HG03097 (cell line): Measurements from ENCODE around the gene TGM1.

ENCODE experiments used
- ATAC-seq: cut with Tn5 transposase; IDR thresholded peaks from one replicate; pipeline ENCODE4 v1.9.1; 2021; ENCODE audit not compliant: unreplicated experiment, low FRiP score

The TGM1 gene

DNA sequence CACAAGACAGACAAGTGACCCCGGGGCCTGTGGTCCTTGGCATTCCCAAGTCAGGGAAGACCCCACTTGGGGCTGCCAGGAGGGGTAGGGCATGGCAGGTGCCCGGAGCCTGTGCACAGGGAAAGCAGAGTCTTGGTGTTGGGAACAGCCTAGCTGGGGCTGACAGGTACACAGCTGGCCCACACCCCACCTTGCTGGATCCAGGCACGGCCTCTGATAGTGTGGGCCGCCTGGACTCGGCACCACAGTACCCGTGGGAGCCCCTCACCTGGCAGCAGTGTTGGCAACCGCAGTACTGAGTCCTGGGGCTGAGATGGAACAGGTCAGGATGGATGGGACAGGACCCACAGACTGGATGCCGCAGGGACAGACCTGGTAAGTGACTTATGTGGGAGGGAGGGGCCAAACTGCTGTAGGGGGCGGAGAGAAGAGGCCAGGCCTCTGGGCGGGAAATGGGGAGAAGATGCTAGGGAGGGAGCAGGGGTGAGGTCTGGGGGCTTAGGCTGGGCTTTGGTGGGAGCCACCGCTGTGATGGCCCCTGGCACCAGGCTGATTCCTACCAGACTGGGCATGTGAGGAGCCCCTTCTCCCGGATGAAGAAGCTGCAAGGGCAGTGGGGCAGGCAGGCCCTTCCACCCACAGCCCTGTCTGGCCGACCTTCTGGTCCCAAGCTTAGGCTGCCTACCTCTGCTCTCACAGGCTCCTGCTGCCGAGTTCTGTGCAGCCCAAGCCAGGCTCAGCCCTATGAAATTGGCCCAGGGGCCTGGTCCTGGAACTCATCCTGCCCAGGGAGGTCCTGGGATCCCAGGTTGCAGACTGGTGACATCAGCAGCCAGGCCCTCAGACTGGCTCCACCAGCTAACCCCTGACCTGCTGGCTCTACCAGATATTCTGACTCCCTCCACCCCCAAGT is at the start of gene TGM1:
Gene TGM1 (minus strand): TSS at position 357 of the 913 bp plus-strand sequence. CDS start 825 bp downstream, outside the sequence.
- no peak for ATAC-seq

DNA sequence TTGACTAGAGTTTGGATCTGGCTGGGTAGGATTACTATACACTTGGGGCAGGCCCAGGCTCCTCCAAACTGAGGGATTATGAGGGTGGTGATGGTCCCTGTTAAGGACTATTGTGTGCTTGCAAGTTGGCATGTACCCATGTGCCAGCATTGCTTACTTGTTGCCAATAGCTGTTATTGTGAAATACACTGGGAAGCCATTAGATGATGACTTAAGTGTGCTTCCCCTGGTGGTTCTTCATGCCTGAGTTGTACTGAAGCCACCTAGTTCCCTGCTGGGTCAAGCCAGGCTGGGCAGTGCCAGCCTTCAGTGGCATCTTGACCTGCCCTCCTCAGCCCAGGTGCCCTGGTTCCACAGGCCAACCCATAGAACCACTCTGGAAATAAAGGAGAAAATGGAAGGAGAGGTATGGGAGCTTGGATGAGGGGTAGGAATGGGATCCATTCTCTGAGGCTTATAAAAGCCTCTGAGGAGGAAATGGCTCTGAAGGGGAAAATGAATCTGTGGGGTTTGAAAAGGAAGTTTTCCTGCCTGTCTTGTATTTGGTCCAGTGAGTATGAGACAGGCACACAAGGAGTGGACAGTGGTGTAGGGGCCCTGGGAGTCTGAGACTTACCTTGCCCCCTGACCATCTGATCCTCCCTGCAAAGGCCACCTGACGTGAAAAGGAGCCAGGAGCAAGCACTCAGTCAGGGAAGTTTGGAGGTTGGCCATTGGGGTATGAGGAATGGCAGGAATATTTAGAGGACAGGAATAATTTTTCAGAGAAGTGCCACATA is 49.0 kb upstream of the TGM1 start:
- no peak for ATAC-seq

DNA sequence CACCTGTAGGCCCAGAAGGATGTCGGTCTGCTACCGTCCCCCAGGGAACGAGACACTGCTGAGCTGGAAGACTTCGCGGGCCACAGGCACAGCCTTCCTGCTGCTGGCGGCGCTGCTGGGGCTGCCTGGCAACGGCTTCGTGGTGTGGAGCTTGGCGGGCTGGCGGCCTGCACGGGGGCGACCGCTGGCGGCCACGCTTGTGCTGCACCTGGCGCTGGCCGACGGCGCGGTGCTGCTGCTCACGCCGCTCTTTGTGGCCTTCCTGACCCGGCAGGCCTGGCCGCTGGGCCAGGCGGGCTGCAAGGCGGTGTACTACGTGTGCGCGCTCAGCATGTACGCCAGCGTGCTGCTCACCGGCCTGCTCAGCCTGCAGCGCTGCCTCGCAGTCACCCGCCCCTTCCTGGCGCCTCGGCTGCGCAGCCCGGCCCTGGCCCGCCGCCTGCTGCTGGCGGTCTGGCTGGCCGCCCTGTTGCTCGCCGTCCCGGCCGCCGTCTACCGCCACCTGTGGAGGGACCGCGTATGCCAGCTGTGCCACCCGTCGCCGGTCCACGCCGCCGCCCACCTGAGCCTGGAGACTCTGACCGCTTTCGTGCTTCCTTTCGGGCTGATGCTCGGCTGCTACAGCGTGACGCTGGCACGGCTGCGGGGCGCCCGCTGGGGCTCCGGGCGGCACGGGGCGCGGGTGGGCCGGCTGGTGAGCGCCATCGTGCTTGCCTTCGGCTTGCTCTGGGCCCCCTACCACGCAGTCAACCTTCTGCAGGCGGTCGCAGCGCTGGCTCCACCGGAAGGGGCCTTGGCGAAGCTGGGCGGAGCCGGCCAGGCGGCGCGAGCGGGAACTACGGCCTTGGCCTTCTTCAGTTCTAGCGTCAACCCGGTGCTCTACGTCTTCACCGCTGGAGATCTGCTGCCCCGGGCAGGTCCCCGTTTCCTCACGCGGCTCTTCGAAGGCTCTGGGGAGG is 47.9 kb upstream of the TGM1 start, which contains the start of gene LTB4R:
Gene LTB4R (plus strand): TSS at position 857 of the 959 bp plus-strand sequence. CDS start 4,150 bp downstream, outside the sequence.
- peak; percentile 51 for ATAC-seq

DNA sequence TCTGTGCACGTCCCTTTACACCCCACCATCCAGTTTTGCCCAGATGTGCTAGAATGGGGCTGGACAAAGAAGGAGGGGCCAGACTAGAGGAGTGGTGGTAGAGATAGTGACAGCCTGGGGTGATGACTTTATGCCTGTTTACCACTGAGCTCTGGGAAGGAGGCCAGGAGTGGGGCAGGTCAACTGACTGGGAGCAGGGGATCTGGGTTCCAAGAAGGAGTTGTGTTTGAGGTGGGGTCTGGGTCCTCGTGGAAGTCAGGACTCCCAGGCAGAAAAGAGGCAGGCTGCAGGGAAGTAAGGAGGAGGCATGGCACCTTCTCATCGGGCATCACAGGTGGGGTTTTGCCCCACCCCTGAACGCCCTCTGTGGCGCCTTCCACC is 47.3 kb upstream of the TGM1 start:
- no peak for ATAC-seq

DNA sequence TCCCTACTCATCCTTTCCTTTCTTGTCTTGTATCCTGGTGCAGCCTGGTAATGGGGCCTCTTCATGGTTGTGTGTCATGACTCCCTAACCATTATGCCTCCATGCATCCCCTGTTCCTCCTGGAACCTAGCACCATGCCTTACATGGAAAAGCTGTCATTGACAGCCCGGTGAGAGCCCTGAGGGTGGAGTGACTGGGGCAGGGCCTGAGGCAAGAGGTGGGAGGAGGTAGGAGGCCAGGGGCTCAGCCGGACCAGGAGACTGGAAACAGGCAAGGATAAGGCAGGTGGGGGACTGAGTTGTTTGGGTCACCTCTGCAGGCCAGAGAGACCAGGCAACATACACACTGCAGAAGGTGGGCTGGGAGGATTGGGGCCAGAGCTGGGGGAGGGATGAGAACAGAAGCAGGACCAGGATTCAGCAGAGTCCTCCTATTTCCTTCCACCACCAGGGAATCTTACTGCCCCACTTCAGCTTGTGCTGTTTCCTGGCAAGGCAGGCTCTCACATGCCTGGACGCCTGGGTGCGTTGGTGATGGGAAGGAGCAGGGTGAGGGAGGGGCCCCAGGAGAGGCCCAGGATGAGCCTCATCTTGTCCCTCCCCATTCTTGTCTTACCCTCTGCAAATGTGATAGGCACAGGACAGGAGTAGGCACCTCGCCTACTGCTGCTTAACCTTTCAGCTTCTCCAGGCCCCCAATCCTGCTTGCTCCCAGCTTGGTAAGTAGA is 46.7 kb upstream of the TGM1 start, which contains the start of gene LTB4R2:
Gene LTB4R2 (plus strand): TSS at position 603 of the 727 bp plus-strand sequence. CDS start 525 bp downstream, outside the sequence.
- ATAC-seq: no peak

DNA sequence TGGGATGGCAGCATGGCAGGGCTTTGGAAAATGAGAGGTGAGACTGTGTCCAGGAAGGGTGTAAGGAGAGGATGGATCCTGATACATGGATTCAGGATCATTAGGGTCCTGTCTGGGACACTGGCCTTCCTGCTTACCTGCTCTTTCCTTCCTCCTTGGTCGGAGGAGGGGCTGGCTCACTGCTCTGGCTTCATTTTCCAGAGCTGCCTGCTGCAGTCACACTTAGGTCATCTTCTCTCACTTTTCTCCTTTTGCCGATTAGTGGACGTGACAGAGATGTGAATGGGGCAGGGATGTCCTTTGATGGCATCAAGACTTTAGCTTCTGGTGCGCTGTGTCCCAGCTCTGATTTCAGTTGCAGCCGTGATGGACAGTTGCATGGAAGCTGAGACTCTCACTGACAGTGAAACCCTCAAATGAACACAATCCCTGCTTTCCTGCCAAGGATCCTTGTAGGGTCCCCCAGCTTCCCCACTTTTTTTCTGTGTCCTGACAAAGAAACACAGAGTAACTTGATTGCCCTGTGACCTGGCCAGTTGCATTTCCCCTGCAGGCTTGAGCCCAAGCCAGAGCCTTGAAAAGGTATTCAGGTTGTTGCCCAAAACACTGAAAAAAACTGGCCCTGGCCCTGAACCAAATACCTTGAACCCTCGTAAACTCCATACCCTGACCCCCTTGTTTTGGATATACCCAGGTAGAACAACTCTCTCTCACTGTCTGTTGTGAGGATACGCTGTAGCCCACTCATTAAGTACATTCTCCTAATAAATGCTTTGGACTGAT is 45.6 kb upstream of the TGM1 start:
- ATAC-seq: no peak

DNA sequence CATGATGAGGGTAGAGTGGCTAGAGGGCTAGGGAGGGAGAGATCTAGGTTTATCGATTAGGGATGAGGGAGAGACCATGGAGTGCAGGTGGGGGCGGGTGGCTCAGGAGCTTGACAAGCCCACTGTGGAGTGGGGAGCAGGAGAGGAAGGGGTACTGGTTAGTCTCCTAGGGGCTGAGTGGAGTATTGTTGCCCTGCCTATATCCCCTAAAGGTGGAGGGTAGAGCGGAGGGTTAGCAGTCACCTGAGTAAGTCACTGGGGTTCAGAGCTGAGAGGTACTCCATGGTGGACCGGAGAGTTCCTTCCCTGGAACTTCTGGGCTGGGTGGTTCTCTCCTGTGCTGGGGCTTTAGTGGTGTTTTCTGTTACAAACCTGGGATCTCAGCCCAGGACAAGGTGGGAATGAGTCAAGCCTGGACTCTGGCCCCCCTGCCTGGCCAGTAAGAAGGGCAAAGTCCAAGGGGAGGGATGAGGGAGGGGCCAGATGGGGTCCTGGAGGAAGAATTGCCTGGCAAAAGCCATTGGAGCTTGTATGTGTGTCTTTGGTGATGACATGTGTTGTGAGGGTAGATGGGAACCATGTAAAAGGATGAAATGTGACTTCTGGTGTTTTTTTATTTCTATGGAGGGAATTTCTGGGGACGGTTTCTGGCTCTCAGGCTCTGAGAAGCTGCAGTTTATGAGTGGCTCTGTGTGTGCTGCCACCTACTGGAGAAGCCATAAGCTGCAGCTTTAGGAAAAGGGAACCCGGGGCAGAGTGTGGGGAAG is 44.8 kb upstream of the TGM1 start, which contains the start of gene CIDEB:
Gene CIDEB (minus strand): TSS at position 403 of the 767 bp plus-strand sequence. CDS start 119 bp downstream, at position 284.
- ATAC-seq: no peak

DNA sequence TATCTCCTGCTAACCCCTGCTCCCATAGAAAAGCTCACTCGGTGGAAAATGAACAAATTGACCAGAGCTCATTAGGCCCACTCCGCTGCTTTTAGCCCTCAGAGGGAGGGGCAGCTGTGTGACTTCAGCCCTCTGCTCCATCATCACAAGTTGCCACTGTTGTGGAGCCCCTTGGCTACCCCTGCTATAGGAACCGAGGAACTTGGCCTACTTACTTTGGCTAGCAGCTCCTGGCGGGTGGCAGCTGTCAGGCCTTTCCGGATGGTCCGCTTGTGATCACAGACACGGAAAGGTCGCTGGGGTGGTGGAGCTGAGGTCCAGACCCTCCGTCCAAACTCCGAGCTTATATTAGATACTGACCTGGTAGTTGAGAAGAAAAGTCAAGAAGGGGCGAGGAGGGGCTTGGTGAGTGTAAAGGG is 44.2 kb upstream of the TGM1 start:
- no peak for ATAC-seq

DNA sequence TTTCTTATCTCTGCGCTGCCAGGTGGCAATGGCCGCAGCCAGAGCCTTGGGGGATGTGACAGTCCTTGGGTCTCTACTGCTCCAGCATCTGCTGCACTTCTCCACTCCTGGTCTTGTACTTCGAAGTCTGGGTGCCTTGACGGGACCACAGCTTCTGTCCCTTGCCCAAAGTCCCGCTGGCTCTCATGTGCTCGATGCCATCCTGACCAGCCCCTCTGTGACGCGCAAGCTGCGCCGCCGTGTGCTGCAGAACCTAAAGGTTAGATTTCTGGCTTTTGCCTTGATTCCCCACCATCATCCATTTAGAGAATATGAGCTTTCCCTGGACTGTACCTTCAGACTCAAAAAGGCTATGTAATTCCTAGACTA is 41.0 kb upstream of the TGM1 start:
- ATAC-seq: no peak

DNA sequence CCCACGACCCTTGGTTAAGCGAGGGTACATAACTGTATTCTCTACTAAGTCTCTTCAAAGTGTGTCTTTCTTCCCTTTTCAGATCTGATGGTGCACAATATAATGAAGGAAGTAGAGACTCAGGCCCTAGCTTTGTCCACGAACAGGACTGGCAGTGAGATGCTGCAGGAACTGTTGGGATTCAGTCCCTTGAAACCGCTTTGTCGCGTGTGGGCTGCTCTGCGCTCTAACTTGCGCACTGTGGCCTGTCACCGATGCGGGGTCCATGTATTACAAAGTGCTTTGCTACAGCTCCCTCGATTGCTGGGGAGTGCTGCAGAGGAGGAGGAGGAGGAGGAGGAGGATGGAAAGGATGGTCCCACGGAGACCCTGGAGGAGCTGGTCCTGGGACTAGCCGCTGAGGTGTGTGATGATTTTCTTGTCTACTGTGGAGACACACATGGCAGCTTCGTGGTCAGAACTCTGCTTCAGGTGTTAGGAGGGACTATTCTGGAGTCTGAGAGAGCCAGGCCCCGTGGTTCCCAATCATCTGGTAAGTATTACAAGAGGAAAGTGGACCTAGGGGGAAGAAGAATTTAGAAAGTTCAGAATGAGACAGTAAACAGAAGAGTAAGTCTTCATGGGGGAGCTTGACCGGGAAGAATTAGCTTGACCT is 37.5 kb upstream of the TGM1 start:
- ATAC-seq: no peak

DNA sequence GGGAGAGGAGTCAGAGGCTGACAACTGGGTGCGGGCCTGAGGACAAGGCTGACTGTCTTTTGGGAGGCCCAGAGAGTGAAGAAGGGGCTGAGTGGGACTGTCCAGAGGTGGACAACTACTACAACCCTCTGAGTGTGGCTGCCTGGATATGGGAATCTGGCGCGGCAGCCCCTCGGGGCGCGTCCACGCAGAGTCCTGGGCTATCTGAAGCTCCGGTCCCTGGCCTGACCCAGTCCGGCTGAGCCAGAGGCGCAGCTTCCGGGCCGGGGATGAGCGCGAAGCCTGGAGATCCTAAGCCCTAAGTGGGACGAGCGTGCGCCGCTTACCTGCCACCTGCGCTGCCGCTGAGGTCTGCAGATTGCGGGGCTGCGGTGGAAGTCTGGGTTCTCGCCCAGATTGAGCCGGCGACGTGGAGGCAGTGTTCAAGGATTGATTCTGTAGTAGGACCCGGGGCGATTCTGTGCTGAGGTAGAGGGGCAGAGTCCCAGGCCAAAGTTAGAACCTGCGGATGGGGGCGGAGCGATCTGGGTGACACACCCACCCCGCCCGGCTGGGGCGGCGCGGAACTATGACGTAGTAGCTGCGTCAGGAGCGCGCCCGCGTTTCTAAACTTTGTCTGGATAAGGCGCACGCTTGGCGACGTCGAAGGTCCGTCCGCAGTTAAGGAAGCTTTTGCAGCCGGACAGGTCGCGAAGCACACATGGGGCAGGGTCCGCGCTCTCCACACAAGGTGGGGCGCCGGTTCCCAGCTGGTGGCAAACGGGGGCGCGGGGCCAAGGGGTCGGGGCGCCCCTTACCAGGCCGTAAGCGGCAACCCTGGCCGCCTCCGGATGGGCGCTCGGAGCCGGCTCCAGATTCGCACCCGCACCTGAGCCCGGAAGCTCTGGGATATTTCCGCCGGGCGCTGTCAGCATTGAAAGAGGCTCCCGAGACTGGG is 36.5 kb upstream of the TGM1 start, which contains the start of the genes DHRS1 and NOP9:
Gene DHRS1 (minus strand): TSS at position 526 of the 937 bp plus-strand sequence. CDS start 674 bp downstream, outside the sequence.
Gene NOP9 (plus strand): TSS at position 596 of the 937 bp plus-strand sequence. CDS start 105 bp downstream, at position 701.
- ATAC-seq: no peak

DNA sequence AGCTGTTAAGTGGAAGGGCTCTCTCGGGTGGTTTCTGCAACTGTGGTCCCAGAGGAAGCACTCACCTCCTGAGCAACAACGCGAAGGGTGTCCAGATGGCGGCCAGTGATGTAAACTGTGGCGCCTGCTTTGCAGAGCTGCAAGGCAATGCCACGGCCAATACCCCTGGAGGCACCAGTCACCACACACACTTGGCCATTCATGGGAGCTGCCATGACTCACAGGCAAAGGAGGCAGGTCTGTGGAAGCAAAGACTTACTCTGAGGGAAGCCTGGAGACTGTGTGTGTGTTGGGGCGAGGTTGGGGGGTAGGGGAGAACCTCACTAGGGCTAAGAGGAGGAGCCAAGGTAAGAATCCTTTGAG is 35.9 kb upstream of the TGM1 start:
- no peak for ATAC-seq

DNA sequence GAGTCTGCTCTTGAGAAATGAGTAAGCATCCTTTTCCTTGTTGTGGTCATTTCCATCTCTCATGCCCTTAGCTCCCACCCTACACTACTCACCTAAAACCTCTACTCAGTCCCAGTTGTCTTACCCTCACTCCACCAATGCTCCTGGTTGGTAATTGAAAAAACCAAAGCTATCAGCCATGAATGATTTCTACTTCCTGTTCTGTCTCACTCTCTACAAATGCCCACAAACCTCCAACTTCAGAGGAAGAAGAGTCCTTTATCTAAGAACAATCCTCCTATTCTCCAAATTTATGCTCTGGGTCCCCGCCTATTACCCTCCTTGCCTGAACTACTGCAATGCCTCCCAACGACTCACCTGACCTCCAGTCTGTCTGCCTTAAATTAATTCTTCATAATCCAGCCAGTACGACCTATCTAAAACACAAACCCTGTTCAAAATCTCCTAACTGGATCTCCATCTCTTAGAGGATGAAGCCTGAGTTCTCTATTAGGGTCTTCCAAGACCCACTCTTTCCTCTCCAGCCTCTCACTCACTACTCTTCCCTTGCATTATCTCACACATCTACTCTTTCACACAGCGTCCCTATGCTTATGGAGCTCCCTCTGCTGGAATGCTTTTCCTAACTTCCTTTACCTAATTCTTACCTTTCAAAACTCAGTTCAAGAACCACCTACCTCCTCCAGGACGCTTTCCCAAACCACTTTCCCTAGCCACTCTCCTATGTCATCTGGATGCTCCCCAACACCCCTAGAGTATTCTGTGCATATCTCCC is 34.4 kb upstream of the TGM1 start:
- ATAC-seq: peak; percentile 37

DNA sequence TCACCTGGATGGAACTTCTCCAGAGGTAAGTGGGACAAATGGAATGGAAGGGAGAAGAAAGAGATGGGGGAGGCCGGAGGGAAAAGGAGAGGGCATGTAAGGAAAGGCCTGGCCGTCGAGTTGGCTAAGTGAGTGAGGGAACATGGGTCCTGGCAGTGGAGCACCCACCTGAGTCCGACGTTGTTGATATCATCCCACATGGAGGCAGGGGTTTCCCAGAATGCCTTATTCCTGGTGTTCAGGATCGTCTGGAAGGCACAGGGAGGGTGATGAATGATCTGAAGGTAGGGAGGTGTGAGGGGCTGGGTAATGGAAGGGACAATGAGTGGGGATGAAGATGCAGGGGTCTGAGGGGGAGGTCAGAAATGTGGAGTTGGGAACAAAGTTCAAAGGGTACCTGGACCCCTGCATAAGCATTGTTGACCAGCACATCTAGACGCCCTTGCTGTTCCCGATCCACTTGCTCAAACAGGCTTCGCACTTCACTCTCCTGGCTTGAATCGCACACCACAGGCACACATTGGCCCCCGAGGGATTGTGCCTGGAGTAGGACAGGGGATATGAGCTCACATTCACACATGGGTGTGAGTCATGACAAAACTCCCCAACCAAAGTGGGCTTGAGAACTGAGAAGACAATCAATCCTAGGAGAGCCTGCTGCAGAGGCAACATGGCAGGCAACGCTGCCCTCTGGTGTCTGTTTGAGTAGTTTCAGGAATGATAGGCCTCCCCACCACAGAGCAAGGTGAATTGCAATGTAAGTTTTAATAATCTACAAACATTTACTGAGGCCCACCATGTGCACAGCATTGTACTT is 33.6 kb upstream of the TGM1 start:
- peak; percentile 37 for ATAC-seq

DNA sequence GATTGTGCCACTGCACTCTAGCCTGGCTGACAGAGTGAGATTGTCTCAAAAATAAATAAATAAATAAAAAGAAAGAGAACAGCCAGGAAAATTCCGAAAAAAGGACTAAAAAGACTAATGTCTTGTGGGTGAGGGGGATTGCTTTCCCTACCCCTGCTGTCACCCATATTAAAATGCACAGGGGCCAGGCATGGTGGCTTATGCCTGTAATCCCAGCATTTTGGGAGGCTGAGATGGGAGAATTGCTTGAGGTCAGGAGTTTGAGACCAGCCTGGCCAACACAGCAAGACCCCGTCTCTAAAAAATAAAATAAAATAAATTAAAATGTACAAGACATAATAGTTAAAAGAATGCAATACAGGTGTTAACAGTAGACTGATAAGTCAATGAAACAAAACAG is 30.5 kb upstream of the TGM1 start:
- ATAC-seq: no peak
